Measurements from ENCODE around the gene NDUFAF2.
"Not testable (repeated sequence)": the region's sequence is repeated elsewhere in the genome, so short reads cannot be mapped to it uniquely, and the experiment has no call there.

The NDUFAF2 gene

DNA sequence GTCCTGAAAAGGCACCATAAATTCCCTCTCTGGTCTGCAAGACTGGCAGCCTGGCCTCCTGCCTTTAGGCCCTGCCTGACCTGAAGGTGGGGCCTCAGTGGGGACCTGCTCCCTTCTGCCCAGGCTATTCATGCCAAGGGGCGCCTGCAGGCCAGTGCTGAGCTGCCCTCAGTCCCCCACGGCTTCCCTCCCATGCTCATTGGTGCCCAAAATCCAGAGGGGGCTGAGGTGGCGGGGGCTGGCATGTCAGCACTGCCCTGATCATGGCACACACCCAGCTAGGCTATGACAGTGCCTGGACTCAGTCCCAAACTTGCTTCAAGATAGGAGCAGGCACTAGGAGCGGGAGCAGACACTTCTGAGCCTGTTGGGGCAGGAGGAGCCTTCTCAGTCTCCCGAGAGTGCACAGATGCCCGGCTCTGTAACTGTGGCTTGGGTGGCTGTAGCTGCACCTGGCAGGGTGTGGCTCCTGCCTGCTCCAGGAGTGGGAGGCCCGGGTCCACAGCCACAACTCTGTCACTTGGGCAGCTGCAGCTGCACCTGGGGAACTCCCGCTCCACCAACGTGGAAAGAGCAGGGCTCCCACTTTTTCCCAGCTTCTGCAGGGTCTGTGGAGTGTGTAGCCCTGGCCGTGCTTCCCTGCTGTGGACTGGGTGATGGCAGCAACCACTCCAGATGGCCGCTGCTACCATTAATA, 49.0 kb downstream of the NDUFAF2 start:
- DNase-seq, result no peak

DNA sequence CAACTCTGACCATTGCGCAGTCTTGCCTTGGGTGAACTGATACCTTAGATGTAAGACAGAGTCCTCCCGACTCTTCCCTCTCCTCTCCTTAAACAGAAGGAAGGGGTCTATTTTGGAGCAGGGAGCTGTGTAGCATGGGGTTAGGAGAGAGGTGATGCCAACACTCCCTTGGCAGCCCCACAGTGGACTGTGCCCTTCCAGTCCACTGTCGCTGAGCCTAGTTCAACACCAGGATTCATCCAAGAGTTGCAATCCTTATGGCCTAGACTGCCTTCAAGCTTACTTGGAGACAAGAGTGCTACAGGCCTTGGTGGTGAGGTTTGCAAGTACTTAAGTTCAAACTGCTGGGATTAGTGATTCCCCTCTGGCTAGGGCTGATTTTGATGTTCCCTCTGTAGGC, 51.4 kb downstream of the NDUFAF2 start:
- no peak for DNase-seq

DNA sequence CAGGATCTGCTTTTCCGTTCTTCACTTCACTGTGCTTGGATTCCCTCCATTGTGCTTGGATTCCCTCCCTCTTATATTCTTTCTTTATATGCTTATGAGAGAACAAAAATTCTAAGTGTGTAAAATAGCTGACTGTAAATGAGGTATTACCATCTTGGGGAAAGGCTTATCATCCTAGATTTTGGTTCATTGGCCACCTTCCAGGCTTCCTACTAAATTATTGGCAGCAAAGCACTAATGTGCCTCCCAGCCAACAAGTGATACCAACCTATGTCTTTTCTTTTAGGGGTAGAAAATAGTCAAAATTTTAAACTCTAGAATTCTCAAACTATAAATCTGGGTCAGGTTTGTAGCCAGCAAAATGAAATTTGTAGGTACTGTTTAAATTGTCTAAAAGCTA, 52.7 kb downstream of the NDUFAF2 start:
- DNase-seq, result no peak

DNA sequence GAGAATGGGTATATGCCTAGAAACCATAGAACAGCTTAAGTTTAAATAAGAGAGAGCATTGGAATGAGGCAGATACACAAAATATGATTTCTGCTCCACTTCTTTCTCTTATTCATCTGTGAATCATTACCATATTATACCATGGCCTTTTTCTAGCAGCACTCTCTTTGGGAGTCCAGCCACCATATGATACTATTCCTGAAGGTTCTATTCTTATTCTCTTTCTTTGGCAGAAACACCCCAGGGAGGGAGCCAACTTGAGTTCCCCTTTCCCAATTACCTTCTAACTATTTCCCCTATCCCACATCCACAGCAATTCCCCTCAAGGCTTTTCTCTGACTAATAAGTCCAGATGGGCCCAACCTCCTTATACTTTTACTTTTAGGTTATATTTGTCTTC, 55.9 kb downstream of the NDUFAF2 start:
- no peak for DNase-seq

DNA sequence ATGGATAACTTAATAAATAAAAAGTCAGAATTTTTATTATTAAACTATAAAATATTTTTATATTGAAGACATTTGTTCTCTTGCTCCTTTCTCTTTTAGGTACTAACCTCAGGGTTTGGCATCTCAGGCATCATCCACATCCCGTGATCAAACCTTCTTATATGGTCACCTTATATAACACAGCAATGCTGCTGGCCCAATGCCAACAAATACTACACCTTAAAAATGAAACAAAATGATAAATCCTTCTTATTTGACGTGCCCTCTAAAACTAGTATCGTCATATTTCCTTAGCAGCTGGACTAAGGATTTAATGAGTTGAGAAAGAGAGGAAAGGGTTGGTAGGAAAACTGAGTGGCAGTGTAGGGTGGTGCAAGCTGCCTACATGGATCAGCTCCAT, 56.6 kb downstream of the NDUFAF2 start:
- DNase-seq, result no peak

DNA sequence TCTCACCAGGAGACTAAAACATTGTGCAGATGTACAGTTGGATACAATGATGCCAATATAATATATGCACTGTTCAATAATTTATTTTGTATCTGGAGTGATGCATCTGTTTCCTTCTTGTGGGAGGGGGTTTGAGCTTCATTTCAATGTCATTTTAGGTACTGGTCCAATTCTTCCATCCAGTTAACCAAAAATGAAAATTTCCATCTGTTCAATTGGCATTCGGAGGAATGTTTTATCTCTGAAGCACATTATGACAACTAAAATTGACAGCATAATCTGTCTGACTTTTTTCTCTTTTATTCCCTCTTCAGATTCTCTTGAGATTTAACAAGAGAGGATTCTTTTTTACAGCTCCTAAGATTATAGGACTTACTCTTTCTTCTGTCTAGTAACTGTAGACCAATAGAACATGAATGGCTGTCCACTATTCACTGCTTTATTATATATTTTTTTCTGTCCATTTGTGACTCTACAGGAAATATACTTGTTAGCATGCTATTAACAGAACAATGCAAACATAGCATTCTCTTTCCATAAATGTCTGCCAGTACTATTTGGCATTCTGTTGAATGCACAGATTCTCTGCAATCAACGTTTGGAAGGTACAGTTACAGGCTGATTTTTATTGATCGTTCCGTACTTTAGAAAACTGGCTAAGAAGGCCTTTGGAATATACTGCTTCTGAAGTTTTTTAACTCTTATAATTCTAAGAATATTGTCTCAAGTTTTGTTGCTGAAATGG, 57.8 kb downstream of the NDUFAF2 start:
- DNase-seq, result no peak

DNA sequence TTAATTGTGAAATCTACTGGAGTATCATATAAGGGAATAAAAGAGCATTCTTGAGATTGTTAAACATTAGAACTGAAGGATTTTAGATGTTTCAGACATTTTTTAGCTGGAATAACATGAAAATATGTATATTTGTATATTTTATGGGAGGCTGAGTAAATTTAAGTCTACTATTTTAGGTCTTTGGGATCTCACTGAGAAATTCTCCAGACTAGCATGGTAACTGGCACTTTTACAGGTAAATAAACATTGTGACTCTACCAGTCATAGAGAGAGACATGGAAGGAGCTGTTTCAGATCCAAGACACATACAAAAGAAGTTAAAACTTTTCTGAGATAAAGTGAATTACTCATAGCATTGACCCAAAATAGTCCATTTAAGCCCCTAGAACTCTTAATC, 59.4 kb downstream of the NDUFAF2 start:
- no peak for DNase-seq

DNA sequence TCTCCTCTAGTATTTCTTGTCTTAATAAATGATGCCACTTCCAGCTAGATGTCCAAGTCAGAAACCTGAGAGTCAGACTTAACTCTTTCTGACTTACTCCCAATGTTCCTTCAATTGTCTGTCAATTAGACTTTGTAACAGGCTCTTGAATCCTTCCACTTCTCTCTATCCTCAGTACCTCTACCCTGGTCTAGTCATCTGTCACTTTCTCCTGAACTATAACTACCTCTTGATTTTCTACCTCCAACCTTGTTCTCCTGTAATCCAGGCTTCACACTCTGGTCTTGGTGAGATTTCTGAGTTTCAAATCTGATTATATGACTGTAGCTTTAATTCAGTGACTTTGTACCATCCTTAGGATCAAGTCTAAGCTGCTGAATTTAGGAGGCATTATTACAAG, 64.9 kb downstream of the NDUFAF2 start:
- no peak for DNase-seq

DNA sequence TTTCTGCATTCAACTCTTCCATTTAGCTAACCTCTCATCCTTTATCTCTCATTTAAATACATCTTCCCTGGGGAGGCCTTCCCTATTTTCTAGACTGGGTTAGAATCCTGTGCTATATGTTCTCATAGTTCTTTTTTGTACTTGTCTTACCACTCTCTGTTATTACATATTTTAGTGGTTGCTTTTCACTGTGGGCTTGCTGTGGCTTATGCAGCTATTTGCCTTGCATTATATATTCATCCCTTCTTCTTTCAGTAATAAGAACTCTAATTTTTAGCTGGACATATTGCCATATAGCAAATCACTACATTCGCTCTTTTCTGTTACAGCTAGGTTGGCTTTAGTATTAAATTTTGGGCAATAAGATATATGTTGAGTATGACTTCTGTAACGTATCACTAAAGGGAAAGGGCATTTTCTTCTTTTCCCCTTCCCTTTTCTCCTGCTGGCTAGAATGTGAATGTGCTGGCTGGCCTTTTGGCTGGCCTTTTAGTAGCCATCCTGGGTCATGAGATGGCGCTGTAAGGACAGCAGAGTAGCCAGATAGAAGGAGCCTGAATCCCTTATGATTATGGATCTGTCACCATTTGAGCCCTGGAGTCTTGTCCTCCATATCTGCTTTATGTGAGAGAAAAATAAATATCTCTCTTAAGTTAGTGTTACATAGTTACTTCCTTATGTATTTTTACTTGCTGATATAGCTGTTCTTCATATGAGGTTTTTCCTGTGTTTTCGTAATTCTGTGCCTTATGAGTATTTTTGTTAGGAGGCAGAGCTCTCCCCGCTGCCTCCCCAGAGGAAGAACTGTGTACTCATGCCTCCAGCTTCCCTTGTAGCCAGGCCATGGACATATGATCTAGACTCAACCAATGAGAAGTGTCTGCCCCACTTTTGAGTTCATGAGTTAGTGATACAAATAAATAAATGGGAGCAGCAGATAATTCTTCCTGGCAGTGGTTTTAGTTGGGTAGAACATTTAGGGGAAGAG, 65.8 kb downstream of the NDUFAF2 start:
- DNase-seq, result no peak

DNA sequence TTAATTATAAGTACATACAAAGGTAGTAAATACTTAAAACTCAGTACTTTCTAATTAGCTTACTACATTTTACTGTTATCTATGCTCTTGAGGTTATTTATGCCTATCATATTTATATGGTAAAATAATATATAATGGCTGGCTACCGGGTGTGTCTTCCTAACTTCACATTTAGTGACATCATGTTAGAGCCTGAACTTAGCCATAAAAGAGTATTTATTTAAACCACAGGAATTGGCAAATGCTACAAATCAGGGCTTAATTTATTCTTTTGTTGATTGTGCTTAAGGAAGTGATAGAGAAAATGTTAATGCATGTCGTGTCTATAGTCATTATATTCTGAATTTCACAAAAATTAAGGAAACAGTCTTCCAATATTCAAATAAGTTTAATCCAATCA, 73.1 kb downstream of the NDUFAF2 start:
- no peak for DNase-seq

DNA sequence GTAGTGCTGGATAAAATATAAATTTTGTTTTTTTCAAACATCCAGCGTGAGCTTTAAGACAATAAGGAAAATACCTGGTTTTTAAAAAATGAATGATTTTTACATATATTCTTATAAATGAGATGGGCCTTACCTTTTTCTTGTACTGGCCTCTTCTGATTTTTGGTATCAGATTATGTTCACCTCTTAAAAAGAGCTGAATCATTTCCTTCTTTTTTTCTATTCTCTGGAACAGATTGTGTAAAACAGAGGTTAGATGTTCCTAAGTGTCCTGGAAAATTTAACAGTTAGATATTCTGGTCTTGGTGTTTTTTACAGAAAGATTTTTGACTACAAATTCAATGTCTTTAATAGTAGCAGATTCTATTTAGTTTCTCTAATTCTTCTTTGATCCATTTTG, 74.6 kb downstream of the NDUFAF2 start:
- DNase-seq, result no peak

DNA sequence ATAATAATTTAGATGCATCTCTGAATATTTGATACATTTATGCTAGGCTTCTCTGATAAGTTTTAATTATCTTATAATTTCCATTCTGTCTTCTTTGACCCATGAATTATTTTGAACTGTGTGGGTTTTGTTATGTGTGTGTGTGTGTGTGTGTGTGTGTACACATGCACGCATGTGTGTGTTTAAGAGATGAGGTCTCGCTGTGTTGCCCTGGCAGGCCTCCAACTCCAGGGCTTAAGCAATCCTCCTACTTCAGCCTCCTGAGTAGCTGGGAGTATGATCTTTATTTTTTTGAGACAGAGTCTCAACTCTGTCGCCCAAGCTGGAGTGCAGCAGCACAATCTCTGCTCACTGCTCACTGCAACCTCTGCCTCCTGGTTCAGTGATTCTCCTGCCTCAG, 75.4 kb downstream of the NDUFAF2 start:
- DNase-seq, result no peak

DNA sequence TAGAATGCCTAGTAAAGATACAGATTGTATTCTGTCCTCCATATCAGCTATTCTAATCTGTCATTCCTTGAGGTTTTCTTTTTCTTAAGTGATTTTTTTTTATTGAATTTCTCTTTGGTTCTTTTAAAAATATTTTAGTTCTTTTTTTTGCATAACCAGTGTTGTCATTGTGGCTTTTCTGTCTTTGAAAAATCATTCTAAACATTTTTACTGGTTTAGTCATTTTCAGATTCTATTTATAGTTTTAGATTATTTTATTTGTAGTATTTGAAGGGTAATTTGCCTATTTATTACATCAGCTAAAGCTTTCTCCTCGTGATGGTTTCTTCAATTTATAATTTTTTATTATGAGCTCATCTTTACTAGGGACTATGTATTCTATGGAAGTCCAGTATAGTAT, 78.1 kb downstream of the NDUFAF2 start:
- no peak for DNase-seq

DNA sequence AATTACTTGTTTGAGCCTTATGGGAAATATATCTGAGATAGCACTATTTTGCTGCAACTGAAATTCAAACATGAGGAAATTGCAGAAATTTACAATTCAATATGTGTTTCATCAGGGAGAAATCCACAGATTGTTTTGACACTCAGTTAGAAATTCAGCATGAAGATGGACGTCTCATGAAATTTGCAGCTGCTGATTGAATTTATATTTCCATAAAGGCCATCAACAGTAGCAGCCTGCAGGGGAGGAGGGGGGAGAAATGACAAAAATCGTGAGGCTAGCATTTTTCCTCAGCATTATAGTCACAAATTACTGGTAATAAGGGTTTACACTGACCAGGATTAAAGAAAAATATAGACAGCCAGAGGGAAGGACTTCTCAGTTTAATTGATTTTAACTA, 81.0 kb downstream of the NDUFAF2 start:
- DNase-seq, result no peak

DNA sequence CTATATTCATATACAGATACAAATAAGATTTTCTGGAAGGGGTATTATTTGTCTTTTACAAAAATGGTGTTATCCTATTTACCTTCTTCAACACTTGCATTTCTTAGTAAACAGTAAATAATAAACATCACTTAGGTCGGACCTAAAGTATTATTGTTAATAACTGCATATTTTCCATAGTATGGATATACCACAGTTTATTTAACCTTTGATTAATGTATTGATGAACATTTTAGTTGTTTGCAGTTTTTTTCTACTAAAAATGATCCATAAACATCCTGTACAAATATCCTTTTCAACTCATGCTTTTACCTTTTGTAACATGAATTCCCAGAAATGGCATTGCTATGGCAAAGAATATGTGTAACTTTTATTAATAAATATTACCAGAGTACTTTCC, 83.4 kb downstream of the NDUFAF2 start:
- DNase-seq, result no peak

DNA sequence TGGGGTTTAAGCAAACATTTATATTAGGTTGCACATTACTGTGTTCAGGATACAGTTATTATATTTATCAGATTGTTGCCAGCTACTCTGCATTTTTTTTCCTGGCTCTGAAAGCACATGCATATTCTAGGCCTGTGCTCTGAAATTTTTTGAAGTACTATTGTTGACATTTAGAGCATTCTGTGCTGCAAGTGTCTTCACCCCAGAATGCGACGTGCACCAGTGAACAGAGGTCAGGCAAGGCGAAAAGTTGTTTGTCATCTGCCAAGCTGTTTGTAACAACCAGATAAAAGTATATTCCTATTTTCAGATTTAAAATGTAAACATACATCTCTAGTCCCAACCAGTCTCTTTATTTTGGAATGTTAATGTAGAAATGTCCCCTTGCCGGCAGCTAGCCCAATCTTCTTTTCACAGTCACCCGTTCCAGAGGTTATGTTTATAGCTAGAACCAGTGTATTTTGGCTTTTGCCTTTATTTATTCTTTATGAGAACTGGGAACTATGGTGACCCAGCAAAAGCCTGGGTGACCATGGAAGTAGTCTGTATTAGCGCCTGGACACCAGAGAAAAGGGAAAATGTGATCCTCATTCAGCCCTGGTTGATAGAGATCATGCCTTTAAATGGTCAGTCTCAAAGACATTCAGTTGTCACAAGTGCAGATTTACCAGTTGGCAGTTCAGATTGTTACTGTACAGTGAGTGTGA, 84.6 kb downstream of the NDUFAF2 start:
- DNase-seq, result no peak

DNA sequence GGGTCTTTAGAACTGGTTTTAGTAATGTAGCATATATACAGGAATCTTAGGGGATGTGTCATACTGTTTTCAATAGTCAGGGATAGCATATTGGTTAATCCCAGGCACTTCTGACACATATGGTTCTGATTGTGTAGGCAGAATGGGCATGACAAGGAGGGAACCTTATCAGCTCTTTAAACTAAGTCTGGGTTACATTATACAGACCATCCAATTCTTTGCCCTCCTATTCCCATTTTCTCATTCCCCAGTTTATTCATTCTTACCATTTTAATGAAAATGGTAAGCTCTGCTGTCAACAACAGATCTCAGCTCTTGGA, 85.1 kb downstream of the NDUFAF2 start:
- DNase-seq, result no peak

DNA sequence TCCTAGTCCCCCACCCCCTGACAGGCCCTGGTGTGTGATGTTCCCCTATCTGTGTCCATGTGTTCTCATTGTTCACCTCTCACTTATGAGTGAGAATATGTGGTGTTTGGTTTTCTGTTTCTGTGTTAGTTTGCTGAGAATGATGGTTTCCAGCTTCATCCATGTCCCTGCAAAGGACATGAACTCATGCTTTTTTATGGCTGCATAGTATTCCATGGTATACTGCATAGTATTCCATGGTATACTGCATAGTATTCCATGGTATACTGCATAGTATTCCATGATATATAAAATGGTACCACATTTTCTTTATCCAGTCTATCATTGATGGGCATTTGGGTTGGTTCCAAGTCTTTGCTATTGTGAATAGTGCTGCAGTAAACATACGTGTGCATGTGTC, 86.3 kb downstream of the NDUFAF2 start:
- not testable (repeated sequence) for DNase-seq

DNA sequence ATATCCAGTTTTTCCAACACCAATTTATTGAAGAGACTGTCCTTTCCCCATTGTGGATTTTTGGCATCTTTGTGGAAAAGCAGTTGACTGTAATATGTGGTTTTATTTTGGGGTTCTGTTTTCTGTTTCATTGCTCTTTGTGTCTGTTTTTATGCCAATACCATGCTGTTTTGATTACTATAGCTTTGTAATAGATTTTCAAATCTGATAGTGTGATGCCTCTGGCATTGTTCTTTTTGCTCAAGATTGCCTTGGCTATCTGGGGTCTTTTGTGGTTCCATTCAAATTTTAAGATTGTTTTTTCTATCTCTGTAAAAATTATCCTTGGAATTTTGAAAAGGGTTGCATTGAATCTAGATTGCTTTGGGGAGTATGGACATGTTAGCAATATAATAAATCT, 99.5 kb downstream of the NDUFAF2 start:
- DNase-seq, result no peak

DNA sequence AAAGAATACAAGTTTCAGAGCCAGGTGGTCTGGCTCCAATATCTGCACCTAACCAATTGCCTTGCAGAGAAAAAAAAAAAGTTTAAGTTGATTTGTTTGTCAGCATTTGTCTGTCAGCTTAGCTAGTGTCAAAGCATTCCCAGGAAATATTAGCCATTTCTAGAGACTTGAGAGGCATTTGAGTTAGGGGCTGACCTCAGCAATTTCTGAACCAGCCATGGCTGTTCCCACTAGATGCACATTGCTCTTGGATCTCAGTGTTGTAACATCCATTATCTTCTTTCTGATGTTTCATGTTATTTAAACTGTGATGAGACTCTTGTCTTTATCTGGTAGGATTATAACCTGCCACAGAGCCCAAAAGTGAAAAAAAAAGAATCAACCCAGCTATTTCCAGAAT, 102.3 kb downstream of the NDUFAF2 start:
- no peak for DNase-seq

DNA sequence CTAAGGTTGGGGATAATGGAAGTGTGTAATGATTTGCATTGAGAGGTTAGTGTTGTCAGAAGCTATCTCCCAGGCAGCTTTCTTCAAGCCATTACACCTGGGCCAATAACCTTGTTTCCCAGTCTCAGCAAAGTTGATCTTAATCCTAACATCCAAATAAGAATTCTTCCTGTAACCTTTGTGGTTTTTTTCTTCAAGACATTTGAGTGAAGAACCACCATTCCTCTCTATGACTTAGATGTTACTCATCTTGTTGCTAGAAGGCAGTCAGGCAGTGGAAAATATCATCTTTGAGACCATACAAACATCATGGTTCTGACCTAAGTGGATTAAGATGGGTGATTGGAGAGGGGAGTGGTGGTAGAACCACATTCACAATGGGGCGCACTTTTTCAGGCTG, 103.5 kb downstream of the NDUFAF2 start:
- DNase-seq, result no peak

DNA sequence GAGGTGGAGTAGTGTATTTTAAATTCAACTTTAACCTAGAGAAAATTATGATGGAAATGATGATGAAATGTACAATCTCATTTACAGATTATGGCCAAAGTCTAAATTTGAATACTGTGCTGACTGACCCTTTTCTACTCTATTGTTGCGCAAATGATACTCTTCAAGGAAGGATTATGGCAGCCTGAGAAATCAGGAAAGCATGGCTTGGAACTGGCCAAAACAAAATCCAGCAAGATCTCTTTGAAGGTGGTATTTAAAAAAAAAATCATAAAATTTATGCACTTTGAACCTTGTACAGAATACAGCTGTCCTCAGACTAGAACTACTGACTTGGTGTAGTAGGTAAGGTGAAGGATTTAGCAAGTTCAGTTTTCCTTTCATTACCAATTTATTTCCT, 105.3 kb downstream of the NDUFAF2 start:
- DNase-seq, result no peak

DNA sequence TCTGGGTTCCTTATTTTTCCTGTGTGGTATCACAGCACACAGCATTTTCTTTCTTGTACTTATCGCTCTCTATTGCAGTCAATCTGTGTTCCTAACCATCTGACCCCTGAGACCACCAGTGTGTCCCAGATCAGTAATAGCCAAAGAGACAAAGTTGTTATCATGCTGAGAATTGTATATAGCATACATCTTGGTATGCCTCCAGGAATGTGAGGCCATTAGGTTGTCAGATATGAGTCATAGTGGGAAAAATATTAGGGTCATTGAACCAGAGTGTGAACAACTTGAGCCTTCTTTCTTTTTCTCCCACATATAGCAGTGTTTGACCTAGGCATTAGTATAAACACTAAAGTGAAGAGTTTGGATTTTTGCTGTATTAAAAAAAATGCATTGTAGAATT, 106.3 kb downstream of the NDUFAF2 start:
- no peak for DNase-seq
